KMS-11 (cell line): ENCODE data around the gene PTH1R.

Experiments
- H2AFZ ChIP-seq: fragments of 200-600 bp; sonication (generic); 2 replicates; pipeline ENCODE4 v1.6.1; 2016; ENCODE audit warnings: antibody characterized with exemption, mixed run types, low read depth
- H3K27ac ChIP-seq: fragments of 200-600 bp; sonication (generic); 2 replicates; pipeline ENCODE4 v1.6.1; 2016; ENCODE audit warnings: mild to moderate bottlenecking, mixed run types
- H3K27me3 ChIP-seq: fragments of 200-600 bp; sonication (generic); 2 replicates; pipeline ENCODE4 v1.6.1; 2017; ENCODE audit warnings: mild to moderate bottlenecking, low read depth, mixed run types, moderate library complexity; ENCODE audit not compliant: insufficient read depth
- H3K36me3 ChIP-seq: fragments of 200-600 bp; sonication (generic); 2 replicates; pipeline ENCODE4 v1.6.1; 2017; ENCODE audit warnings: mild to moderate bottlenecking, mixed run types; ENCODE audit not compliant: insufficient read depth
- H3K4me1 ChIP-seq: fragments of 200-600 bp; sonication (generic); 2 replicates; pipeline ENCODE4 v1.6.1; 2016; ENCODE audit warnings: mild to moderate bottlenecking, low read depth, mixed run types; ENCODE audit not compliant: poor library complexity, severe bottlenecking
- H3K4me2 ChIP-seq: fragments of 200-600 bp; sonication (generic); 2 replicates; pipeline ENCODE4 v1.7.0; 2016; ENCODE audit warnings: mild to moderate bottlenecking, mixed run types
- H3K4me3 ChIP-seq: fragments of 200-600 bp; sonication (generic); IDR thresholded peaks from 2 replicates; pipeline ENCODE4 v1.6.1; 2017; ENCODE audit warnings: low read depth, low read length, mixed read lengths; ENCODE audit not compliant: insufficient read depth
- H3K79me2 ChIP-seq: fragments of 200-600 bp; sonication (generic); 2 replicates; pipeline ENCODE4 v1.6.1; 2016; ENCODE audit warnings: low read depth, mixed run types; ENCODE audit not compliant: insufficient read depth
- H3K9ac ChIP-seq: fragments of 200-600 bp; sonication (generic); 2 replicates; pipeline ENCODE4 v1.6.1; 2016; ENCODE audit warnings: mild to moderate bottlenecking, mixed run types
- H4K20me1 ChIP-seq: fragments of 200-600 bp; sonication (generic); 2 replicates; pipeline ENCODE4 v1.6.1; 2016; ENCODE audit warnings: mild to moderate bottlenecking, mixed run types; ENCODE audit not compliant: insufficient read depth
- CTCF ChIP-seq: fragments of 200-600 bp; sonication (generic); conservative IDR thresholded peaks from 2 replicates; pipeline ENCODE4 v1.6.1; 2017; ENCODE audit warnings: low read depth, mild to moderate bottlenecking, antibody characterized with exemption, low read length, moderate library complexity, mixed read lengths

The PTH1R gene

GRCh38 chr3:46921871-46922271 lies 44.4 kb downstream of the PTH1R start:
- TF ChIP-seq CTCF = no peak
- Histone ChIP-seq H3K9ac (no peak overlapping the region), H3K27me3 (no peaks in the 10 kb centered on the region), H3K4me3 (no peak overlapping the region), H3K79me2 (no peaks in the 10 kb centered on the region), H2AFZ (no peak overlapping the region), H3K4me1 (peaks cover 26% of the 10 kb centered on the region), H3K4me2 (no peak overlapping the region), H3K36me3 (no peaks in the 10 kb centered on the region), H4K20me1 (no peaks in the 10 kb centered on the region), H3K27ac (no peak overlapping the region)

GRCh38 chr3:46922426-46922825 lies 44.9 kb downstream of the PTH1R start:
- H3K4me2 ChIP-seq = no peak overlapping the region
- H3K36me3 ChIP-seq = no peaks in the 10 kb centered on the region
- no peaks in the 10 kb centered on the region for H3K79me2 ChIP-seq
- no peaks in the 10 kb centered on the region for H3K27me3 ChIP-seq
- no peak overlapping the region for H3K27ac ChIP-seq
- H3K4me1 ChIP-seq = peaks cover 21% of the 10 kb centered on the region
- H3K4me3 ChIP-seq = no peak overlapping the region
- no peak overlapping the region for H3K9ac ChIP-seq
- TF ChIP-seq CTCF = no peak
- no peak overlapping the region for H2AFZ ChIP-seq
- no peaks in the 10 kb centered on the region for H4K20me1 ChIP-seq

- Histone ChIP-seq H2AFZ (no peak overlapping the region), H3K79me2 (no peaks in the 10 kb centered on the region), H3K27ac (no peak overlapping the region), H3K36me3 (no peaks in the 10 kb centered on the region), H3K4me3 (no peak overlapping the region), H3K27me3 (no peaks in the 10 kb centered on the region), H3K9ac (no peak overlapping the region), H4K20me1 (no peaks in the 10 kb centered on the region), H3K4me1 (peaks cover 19% of the 10 kb centered on the region), H3K4me2 (no peak overlapping the region)
- TF ChIP-seq CTCF = no peak
Measured at GRCh38 chr3:46922871-46923558, 45.5 kb downstream of the PTH1R start.

- Histone ChIP-seq H3K4me1 (peaks cover 19% of the 10 kb centered on the region), H3K4me3 (no peak overlapping the region), H4K20me1 (no peaks in the 10 kb centered on the region), H3K9ac (no peak overlapping the region), H3K36me3 (no peaks in the 10 kb centered on the region), H3K27ac (no peak overlapping the region), H3K27me3 (no peaks in the 10 kb centered on the region), H2AFZ (no peak overlapping the region), H3K4me2 (no peak overlapping the region), H3K79me2 (no peaks in the 10 kb centered on the region)
- peak; percentile 41 for TF ChIP-seq CTCF
Measured at GRCh38 chr3:46923559-46924350, 46.2 kb downstream of the PTH1R start.
